ENCODE measurements around the gene CHIA.

DNA sequence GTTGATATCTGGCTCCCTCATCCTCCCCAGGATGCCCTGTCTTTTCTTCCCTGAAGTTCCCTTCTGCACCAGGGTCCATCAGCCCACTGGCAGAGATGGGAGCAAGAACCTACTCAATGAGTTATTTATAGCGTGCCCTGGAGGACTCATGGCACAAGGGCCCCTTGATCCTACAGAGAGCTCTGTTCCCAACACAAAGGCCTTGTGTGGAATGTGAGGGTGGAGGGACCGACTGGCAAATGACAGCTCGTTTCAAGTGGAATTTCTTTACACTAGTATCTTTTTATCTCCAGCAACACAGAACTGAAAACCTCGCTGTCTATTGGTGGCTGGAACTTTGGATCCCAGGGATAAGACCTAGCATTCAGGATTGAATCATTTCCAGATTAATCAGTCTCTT is 40.7 kb upstream of the CHIA start:
- no peak for TF ChIP-seq POLR2A (IDR thresholded peaks at IDR 0.05)
- TF ChIP-seq, protein P1, sequence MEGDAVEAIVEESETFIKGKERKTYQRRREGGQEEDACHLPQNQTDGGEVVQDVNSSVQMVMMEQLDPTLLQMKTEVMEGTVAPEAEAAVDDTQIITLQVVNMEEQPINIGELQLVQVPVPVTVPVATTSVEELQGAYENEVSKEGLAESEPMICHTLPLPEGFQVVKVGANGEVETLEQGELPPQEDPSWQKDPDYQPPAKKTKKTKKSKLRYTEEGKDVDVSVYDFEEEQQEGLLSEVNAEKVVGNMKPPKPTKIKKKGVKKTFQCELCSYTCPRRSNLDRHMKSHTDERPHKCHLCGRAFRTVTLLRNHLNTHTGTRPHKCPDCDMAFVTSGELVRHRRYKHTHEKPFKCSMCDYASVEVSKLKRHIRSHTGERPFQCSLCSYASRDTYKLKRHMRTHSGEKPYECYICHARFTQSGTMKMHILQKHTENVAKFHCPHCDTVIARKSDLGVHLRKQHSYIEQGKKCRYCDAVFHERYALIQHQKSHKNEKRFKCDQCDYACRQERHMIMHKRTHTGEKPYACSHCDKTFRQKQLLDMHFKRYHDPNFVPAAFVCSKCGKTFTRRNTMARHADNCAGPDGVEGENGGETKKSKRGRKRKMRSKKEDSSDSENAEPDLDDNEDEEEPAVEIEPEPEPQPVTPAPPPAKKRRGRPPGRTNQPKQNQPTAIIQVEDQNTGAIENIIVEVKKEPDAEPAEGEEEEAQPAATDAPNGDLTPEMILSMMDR (IDR thresholded peaks at IDR 0.05) = no peak
